ELR (cell line): ENCODE data around the gene MICALL2.

Source experiments
- DNase-seq: peaks from one replicate; pipeline ENCODE4 v3.0.0-alpha.2; 2015; ENCODE audit warnings: low read depth

Gene MICALL2

DNA sequence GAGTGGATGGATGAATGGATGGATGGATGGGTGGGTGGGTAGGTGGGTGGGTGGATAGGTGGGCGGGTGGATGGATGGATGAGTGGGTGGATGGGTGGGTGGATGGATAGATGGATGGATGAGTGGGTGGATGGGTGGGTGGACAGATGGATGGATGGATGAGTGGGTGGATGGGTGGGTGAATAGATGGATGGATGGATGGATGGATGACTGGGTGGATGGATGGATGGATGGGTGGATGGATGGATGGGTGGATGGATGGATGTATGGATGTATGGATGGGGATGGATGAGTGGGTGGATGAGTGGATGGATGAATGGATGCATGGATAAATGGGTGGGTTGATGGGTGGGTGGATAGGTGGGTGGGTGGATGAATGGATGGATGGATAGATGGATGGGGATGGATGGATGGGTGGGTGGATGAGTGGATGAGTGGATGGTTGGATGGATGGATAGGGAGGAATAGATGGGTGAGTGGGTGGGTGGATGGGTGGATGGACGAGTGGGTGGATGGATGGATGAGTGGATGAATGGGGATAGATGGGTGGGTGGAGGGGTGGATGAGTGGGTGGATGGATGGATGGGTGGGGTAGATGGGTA lies 43.8 kb downstream of the MICALL2 start:
- no peak for DNase-seq

DNA sequence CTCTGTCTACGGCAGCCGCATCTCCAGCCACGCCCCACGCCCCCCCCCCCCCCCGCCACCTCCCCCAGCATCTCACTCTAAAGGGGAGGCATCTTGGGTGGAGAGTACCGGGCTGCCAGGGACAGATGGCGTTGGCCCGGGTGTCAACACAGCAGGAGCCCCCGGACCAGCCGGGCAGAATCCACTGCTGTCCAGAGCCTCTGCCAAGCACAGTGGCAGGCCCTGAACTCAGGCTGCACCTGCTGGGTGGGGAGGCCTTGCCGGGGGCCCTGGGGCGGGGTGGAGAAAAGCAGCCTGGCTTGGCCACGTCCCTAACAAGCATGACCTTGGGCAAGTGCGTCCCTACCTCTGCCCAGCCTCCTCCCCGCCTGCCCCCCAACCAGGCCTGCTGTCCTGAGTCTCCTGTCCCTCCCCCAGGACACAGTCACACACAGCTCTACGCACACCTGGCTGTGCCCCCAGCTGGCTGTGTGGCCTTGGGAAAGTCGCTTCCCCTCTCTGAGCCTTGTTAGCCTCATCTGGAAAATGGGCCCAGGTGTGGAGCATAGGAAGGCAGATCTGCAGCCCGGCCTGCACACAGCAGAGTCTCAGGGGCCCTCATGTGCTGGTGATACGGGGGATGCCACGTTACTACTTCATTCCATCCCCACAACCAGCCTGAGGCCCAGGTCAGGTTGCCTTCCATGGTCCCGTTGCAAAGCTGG lies 45.2 kb downstream of the MICALL2 start:
- no peak for DNase-seq

DNA sequence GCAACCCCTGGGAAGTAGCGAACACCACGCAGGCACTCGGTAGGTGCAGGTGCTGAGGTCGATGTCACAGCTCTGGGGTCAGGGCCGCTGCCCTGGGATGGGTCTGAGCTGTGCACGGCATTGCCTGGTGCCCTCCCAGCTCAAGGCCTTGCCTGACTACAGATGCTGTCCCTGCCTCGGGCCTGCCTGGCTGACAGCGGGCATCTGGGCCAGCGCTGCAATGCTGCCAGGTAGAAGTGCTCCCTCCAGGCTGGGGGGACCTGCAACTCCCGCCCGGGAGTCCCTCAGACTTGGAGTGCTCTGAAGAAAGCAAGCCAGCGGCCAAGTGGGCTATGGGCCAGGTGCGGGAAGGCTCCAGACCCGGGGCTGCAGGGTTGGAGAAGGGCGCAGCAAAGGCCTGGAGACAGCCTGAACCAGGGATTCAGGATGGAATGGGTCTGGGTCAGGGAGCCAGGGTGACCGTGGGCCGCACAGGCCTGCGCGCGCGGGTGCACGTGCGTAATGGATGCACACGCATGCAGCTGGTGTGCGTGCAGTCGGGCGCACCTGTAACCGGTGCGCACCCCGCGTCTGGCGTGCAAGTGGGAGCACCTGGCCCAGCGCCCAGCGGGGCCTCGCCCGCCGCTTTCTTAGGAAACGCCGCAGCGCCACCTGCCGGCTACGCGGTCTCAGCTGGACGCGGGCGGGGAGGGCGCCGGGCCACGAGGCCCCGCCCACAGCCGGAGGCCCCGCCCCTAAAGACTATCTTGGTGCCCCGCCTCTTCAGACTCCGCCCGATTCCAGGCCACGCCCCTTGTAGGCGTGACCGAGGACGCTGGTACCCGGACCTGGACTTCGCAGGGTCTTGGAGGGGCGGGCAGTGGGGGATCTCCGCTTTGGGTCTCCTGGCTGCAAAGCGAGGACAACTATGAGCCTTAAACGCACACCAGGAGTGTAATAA lies 46.7 kb downstream of the MICALL2 start:
- DNase-seq, result peak; percentile 85

DNA sequence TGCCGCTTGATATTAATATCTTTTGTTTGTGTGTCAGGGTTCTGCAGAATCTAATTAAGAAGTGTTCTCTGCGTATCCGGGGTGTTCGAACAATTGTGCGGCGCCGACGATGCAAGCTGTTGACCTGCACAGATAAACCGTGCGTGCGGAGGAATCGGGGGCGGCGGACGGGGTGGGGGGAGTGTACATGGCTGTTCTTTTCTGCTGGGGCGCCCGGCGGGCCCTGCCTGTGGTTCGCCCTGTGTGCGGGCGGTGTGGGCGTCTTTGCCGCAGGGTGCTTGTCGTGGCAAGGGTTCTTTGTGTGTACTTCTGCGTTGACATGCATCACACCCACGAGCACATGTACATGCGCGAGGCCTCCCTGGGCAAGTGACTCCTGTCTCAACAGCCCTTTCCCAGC lies 47.9 kb downstream of the MICALL2 start:
- no peak for DNase-seq

DNA sequence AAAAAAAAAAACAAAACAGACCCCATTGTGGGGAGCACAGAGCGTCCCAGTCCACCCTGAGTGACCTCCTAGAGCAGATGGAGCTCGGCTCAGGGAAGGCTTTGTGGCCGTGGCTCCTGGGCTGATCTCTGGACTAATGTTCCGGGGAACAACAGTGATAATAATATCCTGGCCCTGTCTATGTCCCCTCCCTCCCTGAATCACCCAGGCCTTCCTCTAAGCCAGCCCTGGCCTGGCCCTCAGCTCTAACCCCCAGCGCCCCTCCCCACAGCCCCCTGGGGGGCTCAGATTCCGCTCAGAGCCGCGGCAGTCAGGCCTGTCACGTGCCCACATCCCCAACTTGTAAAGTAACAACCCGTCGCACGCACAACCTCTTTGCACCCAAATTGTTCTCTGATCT lies 48.3 kb downstream of the MICALL2 start:
- no peak for DNase-seq

DNA sequence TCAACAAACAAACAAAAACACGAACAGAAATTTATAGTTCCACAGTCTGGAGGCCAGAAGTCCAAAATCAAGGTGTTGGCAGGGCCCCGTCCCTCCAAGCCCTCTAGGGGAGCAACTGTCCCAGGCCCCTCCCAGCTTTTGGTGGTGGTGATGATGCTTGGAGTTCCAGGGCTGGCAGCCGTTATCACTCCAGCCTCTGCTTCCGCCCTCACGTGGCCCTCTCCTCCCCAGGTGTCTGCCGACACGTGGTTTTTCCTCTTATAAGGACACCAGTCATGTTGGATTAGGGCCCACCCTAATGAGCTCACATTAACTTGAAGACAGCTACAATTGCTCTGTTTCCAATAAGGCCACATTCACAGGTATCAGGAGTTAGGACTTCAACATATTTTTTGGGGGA lies 49.7 kb downstream of the MICALL2 start:
- no peak for DNase-seq

DNA sequence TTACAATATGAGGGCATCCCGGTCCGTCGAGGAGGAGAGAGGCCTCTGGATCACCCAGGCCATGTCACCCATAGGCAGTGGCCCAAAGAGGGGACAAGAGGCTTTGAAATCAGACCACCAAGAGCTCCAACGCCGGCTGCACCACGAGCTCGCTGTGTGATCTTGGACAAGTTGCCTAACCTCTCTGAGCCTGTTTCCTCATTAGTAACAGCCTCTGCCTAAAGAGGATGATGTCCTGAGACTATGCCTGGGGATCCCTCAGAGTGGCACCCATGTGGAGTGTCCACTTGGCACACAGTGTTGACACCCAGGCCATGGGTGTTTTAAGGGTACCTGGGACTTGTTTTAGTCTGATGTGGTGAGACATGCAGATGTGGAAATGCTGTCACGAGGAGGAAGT lies 50.8 kb downstream of the MICALL2 start:
- DNase-seq, result no peak

DNA sequence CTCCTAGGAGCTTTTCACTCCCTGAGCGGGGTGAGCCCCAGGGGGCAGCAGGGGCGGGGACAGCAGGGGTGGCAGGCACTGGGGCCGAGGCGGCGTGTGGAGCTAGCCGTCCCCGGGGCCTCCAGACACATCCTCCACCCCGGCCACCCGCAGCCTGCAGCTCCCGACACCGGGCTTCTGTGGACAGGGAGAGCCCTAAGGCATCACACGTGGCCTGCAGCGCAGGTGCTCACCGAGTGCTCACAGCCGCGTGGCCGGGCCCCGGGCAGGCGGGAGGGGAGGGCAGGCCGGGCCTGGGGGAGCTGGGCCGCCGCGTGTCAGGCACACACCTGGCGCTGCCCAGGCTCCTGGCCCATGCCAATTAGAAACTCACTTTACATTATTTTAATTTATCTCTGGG lies 51.4 kb downstream of the MICALL2 start:
- DNase-seq, result no peak

DNA sequence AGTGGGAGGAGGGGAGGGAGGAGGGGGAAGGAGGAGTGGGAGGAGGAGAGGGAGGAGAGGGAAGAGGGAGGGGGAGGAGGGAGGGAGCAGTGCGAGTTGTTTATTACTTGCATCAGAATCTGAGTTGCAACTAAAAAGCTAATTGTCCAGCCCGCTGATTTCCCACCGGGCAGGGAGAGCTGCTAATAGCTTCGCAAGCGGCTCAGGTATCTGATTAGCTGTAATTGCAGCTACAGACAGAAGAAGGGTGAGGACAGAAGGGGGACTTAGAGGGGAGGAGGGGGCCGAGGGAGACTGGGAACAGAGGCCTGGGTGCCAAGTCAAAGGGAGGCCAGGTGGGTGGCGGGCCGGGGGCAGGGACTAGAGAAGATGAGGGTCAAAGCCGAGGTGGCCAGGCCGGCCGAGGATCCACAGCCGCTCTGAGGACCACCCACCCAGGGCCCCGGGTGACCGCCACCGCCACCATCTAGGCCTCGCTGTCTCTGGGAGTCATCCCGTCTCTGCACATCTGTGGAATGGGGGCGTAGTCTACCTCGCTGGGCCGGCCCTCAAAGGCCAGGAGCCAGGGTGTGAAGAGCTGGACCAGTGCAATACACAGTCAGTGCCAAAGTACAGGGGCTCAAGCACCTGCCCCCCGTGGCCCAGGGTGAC lies 54.2 kb downstream of the MICALL2 start:
- DNase-seq, result no peak

DNA sequence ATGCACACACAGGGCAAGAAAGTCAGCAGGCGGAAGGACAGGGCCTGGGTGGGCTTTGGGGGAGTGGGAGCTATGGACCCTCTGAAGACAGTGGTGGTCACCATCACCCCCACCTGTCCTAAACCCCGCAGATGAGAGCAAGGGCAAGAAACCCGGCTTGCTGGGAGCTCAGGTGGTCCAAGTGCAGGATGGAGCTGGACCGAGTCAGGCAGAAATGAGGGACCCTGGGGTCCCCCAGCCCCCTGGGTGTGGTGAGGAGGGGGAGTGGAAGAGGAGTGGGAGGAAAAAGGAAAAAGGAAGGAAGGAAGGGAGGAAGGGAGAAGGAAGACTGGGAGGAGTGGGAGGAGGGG lies 54.8 kb downstream of the MICALL2 start:
- DNase-seq, result no peak

DNA sequence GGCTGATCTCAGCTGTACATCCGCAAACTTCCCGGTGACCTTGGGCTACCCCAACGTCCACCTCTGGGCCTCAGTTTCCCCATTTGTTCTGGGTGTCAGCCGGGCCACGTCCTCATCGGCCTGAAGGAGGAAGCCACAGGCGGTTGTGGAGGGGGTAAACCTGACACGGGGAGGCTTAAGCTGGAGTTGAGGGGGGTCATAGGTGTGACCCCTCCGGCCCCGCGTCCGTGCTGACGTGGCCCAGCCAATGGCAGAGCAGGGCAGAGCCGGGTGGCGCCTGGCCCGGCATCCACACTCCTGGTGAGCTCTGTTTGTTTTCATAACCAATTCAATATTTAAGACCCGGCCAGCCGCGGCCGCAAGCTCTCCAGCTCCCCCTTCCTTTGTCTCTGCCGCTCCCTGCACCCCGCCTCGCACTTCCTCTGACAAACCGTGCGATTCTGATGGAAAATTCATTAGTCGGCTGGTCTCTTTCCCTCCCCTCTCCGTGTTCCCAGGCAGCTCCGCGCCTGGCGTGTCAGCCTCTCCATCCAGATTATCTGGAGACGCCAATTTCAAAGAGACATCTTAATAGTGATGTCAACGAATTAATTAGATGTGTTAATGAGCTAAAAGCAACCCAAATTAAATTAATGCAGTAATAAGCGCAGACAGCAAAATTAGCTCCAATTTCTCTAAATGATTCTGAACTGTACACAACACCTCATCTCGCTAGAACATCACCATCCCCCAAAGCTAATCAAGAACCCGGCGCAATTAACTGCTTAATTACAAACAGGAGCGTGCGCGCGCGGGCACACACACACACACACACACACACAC lies 55.4 kb downstream of the MICALL2 start:
- peak; percentile 60 for DNase-seq

DNA sequence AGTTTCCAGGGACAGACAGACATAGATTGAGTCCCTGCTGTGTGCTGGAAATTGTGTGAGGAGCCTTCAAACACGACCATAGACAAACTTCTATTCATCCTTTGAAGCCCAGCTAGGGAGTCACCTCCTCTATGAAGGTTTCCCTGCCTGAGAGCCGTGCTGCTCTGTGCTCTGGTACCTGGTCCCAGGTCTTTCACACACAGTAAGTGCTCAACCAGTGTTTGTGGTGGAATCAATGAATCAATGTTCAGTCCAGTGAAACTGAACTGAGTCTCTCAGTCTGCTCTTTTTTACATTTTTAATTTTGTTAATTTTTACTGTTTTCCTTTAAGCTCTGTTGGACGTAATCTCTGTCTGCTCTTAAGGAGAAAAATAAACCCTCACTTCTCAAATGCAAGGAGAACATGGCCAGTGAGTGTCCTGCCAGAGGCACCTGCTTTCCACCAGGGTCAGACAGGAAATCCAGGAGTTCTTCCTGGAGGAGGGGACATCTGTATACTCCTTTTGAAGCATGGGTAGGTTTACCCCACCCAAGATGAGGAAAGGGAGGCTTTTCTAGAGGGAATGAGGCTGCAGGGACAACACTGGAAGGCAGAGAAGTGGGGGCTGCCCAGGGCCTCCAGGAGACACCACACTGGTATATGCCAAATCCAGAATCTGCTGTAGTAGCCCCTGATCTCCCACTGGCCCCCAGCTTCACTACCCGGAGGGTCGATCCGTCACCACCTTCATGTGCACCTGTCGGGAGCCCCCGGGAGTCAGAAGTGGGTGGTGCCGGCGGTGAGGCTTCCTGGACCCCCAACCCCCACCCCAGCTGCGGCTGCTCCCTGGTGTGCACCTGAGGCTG lies 56.3 kb downstream of the MICALL2 start:
- no peak for DNase-seq

DNA sequence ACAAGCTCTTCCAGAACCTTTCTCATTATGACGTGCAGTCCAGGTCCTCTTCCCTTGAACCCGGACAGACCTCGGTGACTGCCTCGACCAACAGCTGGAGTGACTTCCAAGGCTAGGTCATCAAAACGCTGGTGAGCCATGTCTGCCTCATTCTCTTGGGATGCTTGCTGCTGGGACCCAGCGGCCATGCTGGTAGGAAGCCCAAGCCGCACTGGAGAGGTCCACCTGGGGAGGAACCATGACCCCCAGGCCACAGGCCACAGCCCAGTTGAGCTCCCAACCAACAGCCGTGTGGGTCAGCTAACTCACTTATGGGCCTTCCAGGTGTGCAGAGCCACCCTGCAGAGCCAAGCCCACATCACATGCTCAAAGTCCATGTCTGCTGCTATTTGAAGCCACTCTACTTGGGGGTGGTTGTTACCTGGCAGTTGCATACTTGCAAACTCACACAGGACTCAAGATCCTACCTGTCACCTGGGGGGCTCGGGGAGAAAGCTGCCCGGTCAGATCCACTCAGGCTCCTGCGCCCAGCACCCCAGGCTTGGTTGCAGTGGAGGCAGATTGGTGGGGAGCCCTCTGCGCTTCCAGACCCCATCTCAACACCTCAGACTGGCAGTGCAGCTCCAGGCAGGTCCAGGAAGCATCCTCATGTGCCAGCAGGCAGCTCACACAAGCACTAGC lies 57.0 kb downstream of the MICALL2 start:
- DNase-seq, result no peak

DNA sequence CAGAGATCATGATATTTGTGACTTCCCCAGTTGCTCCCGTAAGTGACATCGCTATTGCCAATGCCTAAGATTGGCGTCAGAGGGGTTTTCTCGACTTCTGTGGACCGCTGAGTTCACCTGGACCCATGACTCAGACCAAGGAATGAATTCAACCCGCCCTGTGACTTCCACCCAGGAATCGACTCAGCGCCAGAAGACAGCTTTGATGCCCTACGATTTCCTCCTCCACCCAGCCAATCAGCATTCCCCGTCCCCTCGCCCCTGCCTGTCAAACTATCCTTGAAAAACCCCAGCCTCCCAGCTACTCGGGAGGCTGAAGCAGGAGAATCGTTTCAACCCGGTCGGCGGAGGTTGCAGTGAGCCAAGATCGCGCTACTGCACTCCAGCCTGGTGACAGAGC lies 58.3 kb downstream of the MICALL2 start:
- DNase-seq, result no peak

DNA sequence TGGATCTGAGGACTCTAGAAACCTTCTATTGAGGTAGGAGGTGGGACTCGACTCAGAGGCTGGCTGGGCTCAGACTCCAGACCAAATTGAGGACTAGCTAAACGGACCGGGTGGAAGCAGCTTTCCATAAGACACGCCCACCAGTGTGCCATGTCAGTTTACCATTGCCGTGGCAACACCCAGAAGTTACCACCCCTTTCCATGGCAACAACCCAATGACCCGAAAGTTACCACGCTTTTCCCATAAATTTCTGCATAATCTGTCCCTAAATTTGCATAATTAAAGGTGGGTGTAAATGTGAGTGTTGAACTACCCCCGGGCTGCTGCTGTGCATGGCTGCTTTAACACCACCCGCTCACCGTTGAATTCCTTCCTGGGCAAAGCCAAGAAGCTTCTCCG lies 58.9 kb downstream of the MICALL2 start:
- DNase-seq, result no peak

DNA sequence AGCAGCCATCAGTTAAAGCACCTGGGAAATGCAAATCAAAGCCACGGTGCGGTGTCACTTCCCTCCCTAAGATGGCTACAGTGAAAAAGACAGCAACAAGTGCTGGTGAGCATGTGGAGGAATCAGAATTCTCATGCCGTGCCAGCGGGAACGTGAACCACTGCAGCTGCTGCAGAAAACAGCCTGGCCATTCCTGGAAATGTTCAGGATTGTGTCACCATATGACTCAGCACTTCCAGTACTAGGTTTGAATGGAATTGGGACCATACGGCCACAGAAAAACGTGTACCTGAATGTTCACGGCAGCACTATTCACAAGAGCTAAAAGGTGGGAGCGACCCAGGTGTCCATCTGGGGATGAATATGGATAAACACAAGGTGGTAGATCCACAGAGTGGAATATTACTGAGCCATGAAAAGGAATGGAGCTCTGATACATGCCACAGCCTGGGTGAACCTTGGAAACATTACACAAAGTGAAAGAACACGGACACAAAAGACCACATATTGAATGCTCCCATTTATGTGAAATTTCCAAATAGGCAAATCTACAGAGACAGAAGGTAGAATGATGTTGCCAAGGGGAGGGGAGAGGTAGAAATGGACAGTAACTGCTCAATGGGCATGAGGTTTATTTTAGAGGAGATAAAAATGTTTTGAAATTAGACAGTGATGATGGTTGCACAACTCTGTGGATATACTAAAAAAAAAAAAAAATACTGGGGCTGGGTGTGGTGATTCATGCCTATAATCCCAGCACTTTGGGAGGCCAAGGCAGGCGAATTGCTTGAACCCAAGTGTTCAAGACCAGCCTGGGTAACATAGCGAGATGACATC lies 61.6 kb downstream of the MICALL2 start:
- peak; percentile 79 for DNase-seq

DNA sequence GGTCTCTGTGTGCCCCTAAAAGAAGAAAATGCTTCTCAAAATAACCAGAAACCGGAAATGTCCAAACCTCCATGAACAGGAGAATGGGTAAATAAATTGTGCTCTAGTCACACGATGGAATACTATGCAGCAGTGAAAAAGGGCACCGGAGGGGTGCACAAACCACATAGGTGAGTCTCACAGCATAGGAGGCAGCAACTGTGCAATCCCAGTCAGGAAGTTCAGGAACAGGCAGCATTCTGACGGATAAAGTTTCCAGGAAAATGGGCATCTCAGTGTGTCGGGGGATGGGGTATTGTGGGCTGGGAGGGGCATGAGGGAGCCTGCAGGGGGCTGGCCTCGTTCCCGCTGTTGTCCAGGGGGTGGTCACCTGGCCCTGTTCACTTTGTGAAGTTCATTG lies 63.1 kb downstream of the MICALL2 start:
- no peak for DNase-seq

DNA sequence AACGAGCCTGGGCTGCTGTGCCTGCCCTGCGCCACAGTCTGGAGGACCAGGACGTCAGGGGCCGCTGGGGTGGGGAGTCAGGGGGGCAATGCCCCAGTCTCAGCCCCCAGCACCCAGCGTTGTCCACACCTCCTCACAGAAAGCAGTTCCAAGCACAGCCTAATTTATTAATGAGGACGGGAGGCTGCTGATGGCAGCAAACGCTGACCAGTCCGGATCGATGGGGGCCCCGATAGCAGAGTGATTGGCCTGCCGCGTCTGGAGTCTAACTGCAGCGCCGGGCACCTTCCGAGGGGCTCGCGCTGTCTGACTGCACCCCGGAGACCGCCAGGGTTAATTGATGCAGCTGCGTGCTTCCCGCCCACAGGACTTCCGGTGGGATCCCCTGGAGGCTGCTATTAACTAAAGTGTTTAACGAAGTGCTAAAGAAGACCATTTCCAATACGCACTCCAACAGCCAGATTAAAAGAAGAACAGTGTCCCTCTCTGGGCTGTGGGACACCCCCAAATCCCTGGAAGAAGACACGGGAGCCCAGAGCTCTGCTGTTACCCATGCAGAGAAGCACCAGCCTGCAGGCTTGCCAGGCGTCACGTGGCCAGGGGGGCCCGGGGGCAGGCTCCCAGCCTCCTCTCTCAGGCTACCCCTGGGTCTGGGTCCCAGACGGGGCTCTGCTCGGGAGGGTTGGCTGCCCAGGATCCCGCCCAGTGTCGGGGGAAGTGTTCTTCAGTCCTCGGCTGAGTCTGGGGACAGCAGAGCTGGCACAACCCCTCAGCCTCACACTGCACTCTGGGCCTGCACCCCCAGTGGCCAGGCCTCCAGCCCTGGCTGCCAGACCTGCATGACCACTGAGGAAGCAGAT lies 63.8 kb downstream of the MICALL2 start:
- no peak for DNase-seq
